ENCODE results near the gene RANBP10.

The RANBP10 gene

DNA sequence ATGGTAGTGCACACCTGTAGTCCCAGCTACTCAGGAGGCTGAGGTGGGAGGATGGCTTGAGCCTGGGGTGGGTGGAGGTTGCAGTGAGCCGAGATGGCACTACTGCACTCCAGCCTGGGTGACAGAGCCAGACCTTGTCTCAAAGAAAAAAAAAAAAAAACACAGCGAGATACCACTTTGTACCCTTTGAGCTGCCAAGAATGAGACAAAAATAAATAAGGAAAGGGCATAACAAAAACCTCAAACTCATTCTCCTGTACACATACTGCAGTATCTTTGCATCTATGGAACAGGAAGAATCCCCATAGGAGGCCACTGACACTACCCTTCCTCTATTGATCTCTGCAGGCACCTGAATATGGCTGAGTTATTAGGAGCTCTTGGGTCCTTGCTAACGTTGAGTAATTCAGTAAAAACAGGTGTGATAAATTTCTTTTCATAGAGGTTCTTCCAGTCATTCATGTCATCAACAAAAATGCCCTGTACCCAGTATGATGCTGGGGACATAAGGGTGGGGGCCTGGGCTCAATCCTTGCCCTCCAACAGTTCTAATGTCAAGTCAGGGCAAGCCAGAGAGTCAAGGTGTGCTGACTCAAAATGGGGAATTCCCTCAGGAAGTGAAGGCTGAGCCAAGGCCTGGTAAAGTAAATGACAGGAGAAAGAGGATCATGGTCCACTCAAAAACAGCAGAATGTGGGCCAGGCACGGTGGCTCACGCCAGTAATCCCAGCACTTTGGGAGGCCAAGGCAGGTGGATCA lies 26.9 kb downstream of the RANBP10 start:
- no peak overlapping the region for H3K4me3 ChIP-seq (ENCODE audit: low read depth, low read length)
- no peak for TF ChIP-seq CTCF (IDR thresholded peaks at IDR 0.05; ENCODE audit: low read depth, low read length)

DNA sequence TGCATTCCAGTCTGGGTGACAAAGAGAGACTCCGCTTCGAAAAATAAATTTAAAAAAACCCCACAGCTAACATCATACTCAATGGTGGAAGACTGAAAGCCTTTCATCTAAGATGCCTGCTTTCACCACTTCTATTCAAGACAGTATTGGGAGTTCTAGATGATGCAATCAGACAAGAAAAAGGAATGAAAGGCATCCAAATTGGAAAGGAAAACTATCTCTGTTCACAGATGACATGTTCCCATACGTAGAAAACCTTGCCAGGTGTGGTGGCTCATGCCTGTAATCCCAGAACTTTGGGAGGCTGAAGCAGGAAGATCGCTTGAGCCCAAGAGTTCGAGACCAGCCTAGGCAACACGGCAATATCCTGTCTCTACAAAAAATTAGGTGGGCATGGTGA lies 31.1 kb downstream of the RANBP10 start:
- no peak for TF ChIP-seq CTCF (IDR thresholded peaks at IDR 0.05; ENCODE audit: low read depth, low read length)
- no peak overlapping the region for H3K4me3 ChIP-seq (ENCODE audit: low read depth, low read length)

GRCh38 chr16:67774457-67774853 lies 31.9 kb downstream of the RANBP10 start:
- no peak for TF ChIP-seq CTCF (IDR thresholded peaks at IDR 0.05; ENCODE audit: low read depth, low read length)
- H3K4me3 ChIP-seq (ENCODE audit: low read depth, low read length) = no peak overlapping the region

DNA sequence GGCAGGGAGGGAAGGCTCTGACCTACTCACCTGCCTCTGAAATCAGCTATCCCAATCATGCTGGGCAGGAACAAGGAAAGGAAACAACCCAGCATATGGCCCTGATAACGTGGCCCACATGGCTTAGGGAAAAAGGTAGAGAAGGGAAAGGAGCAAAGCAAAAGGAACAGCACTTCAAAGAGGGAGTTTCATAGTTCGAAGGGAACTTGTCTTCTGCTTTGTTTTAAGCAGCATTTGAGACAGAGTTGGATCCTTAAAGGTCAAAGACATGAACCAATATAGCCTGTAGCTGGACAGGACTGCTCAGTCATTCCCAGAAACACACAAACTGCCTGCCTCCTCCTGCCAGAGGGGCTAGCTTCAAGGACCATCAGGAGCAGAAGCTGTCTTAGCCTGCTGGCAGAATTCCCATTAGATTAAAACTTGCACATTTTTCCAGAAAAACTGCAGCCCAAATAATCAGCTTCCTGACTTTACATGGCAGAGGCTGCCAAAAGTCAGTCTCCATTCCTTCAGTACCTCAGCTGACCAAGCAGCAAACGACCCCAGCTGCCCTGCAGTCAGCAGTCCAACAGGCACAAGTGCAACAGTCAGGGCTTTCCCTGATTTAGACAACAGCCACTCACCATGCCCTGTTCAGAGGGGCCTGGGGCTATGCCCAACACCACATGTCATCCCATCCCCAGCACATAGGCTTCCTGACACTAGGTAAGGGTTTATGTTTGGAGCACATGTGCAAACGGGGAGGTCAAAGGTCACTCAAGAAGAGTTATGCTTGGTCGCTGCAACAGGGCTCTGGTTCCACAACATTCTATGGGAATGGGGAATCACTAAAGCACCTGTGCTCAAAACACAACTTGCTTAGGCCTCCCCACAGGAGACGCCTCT lies 32.5 kb downstream of the RANBP10 start:
- TF ChIP-seq CTCF (IDR thresholded peaks at IDR 0.05; ENCODE audit: low read depth, low read length) = no peak
- H3K4me3 ChIP-seq (ENCODE audit: low read depth, low read length) = no peak overlapping the region

- no peak overlapping the region for H3K4me3 ChIP-seq (ENCODE audit: low read depth, low read length)
- TF ChIP-seq CTCF (IDR thresholded peaks at IDR 0.05; ENCODE audit: low read depth, low read length) = no peak
Measured at GRCh38 chr16:67773099-67773498, 33.3 kb downstream of the RANBP10 start.

- no peak for TF ChIP-seq CTCF (IDR thresholded peaks at IDR 0.05; ENCODE audit: low read depth, low read length)
- H3K4me3 ChIP-seq (ENCODE audit: low read depth, low read length) = no peak overlapping the region
Measured at GRCh38 chr16:67770346-67770991, 35.9 kb downstream of the RANBP10 start.

All from WI38 (cell line).